GM23338 (cell line): ENCODE data around the gene GGA1.

Source experiments
- CTCF ChIP-seq, 2 experiments: fragments of 200-600 bp in 1 of 2; sonication (generic) in 1 of 2; conservative IDR thresholded peaks; 2 replicates each; pipeline versions ENCODE4 v1.5.1 to v1.6.1; 2016 to 2017; ENCODE audit warnings: antibody characterized with exemption in 2 of 2, low read depth in 2 of 2, mild to moderate bottlenecking in 2 of 2, moderate library complexity in 1 of 2
- POLR2AphosphoS5 ChIP-seq: IDR thresholded peaks from 2 replicates; pipeline ENCODE4 v1.6.1; 2016; ENCODE audit warnings: antibody characterized with exemption, low read depth

- TF ChIP-seq CTCF (conservative IDR thresholded peaks at IDR 0.05; ENCODE audit: low read depth in 2 of 2): no peak
- no peak for TF ChIP-seq POLR2AphosphoS5
Observed at GRCh38 chr22:37601203-37601539, 7.5 kb upstream of the GGA1 start.
